ENCODE measurements around the gene S100A13.

DNA sequence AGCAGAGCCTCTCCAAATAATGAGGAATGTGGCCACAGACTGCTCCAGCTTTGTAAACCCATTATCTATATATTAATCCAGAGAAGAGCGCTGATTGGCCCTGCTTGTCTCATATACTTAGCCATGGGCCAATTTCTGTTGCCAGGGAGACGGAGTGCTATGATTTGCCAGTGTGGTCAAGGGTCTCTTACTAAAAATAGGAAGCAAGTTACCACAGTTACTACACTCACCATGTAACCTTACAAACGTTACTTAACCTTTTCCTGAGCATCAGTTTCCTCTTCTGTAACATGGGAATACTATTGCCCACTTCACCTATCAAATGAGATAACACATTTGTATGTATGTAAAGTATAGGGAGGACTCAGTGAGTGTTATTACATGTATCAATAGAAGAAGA, 54.0 kb downstream of the S100A13 start:
- TF ChIP-seq, protein P1, sequence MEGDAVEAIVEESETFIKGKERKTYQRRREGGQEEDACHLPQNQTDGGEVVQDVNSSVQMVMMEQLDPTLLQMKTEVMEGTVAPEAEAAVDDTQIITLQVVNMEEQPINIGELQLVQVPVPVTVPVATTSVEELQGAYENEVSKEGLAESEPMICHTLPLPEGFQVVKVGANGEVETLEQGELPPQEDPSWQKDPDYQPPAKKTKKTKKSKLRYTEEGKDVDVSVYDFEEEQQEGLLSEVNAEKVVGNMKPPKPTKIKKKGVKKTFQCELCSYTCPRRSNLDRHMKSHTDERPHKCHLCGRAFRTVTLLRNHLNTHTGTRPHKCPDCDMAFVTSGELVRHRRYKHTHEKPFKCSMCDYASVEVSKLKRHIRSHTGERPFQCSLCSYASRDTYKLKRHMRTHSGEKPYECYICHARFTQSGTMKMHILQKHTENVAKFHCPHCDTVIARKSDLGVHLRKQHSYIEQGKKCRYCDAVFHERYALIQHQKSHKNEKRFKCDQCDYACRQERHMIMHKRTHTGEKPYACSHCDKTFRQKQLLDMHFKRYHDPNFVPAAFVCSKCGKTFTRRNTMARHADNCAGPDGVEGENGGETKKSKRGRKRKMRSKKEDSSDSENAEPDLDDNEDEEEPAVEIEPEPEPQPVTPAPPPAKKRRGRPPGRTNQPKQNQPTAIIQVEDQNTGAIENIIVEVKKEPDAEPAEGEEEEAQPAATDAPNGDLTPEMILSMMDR (IDR thresholded peaks at IDR 0.05; ENCODE audit: insufficient read depth, low read depth, low read length): no peak
- TF ChIP-seq EZH2 (IDR thresholded peaks at IDR 0.05; ENCODE audit: insufficient read depth, low read length): no peak

Data from astrocyte (in vitro differentiated cells and primary cell).